ENCODE data around the gene CA5A.
"Not testable (repeated sequence)": the region's sequence is repeated elsewhere in the genome, so short reads cannot be mapped to it uniquely, and the experiment has no call there.

CA5A gene

GRCh38 chr16:87891764-87892163, 44.6 kb downstream of the CA5A start:
- no peak for DNase-seq

- DNase-seq = peak; percentile 54
Measured at GRCh38 chr16:87889762-87890161, 46.6 kb downstream of the CA5A start.

GRCh38 chr16:87888346-87888745, 48.0 kb downstream of the CA5A start:
- not testable (repeated sequence) for DNase-seq

GRCh38 chr16:87887931-87888330, 48.4 kb downstream of the CA5A start:
- not testable (repeated sequence) for DNase-seq

GRCh38 chr16:87885371-87885967, 50.9 kb downstream of the CA5A start:
- not testable (repeated sequence) for DNase-seq

GRCh38 chr16:87882436-87883019, 53.8 kb downstream of the CA5A start:
- no peak for DNase-seq

- DNase-seq = no peak
Measured at GRCh38 chr16:87881324-87882200, 54.8 kb downstream of the CA5A start.

- DNase-seq = no peak
Measured at GRCh38 chr16:87880117-87880696, 56.1 kb downstream of the CA5A start.

GRCh38 chr16:87879411-87880013, 56.8 kb downstream of the CA5A start:
- DNase-seq = not testable (repeated sequence)

GRCh38 chr16:87878704-87879103, 57.6 kb downstream of the CA5A start:
- DNase-seq = no peak

GRCh38 chr16:87877942-87878507, 58.3 kb downstream of the CA5A start:
- no peak for DNase-seq

- peak; percentile 92 for DNase-seq
Measured at GRCh38 chr16:87874639-87875427, 61.5 kb downstream of the CA5A start.

- DNase-seq = not testable (repeated sequence)
Measured at GRCh38 chr16:87870418-87871291, 65.7 kb downstream of the CA5A start.

- DNase-seq = not testable (repeated sequence)
Measured at GRCh38 chr16:87869879-87870417, 66.4 kb downstream of the CA5A start.

- DNase-seq = peak; percentile 94
Measured at GRCh38 chr16:87869061-87869878, 67.1 kb downstream of the CA5A start, which contains the start of gene SLC7A5. Gene SLC7A5 (minus strand): TSS chr16:87869507. CDS start chr16:87869422, 85 bp downstream.

GRCh38 chr16:87868254-87869029, 67.9 kb downstream of the CA5A start:
- DNase-seq = peak; percentile 83

- peak; percentile 72 for DNase-seq
Measured at GRCh38 chr16:87865902-87866555, 70.3 kb downstream of the CA5A start.

Data from activated CD4-positive, alpha-beta T cell treated with anti-CD3 and anti-CD28 coated beads, Interleukin-2, Interleukin-6, amounts not matched to agents 100 ng/mL and 50 ng/mL, durations not matched to agents 16 hours and 8 hours (primary cell).